H1 (cell line): ENCODE data around the gene SCN3A. TPM values are rescaled to one million over a fixed set of nuclear protein-coding genes. Genes with fewer than 3 reads are reported as not detected.

Experiments used
- CTCF ChIA-PET: fragments of 300-600 bp; sonication (Branson Sonifier 250); formaldehyde crosslinking; loops from one replicate; lab custom pipeline; 2021; ENCODE audit not compliant: partially characterized antibody; lab: Charles Lee
- POLR2A ChIA-PET: fragments of 300-600 bp; sonication (Branson Sonifier 250); formaldehyde crosslinking; loops from one replicate; lab custom pipeline; 2021; ENCODE audit warnings: inconsistent platforms; ENCODE audit not compliant: partially characterized antibody; lab: Charles Lee
- DNase-seq, 2 experiments: peaks; one replicate each; pipeline versions ENCODE4 v3.0.0 to v3.0.0-alpha.2; 2010 to 2022; ENCODE audit warnings: low spot score in 2 of 2, low read depth in 1 of 2, mixed read lengths in 1 of 2
- FAIRE-seq: peaks from 2 replicates; lab custom pipeline; 2011; peaks lifted over from hg19 to GRCh38; lab: Jason Lieb, UNC
- H2AFZ ChIP-seq: 2 replicates; pipeline ENCODE4 v1.8.1; 2012; ENCODE audit warnings: low read length, inconsistent platforms
- H2AK5ac ChIP-seq: 2 replicates; pipeline ENCODE4 v1.6.1; 2013; ENCODE audit warnings: low read depth, low read length
- H2BK120ac ChIP-seq: replicated peaks from 2 replicates; pipeline ENCODE3; 2013; ENCODE audit warnings: low read depth, low read length, inconsistent platforms
- H2BK12ac ChIP-seq: 2 replicates; pipeline ENCODE4 v1.6.1; 2013; ENCODE audit warnings: low read depth, low read length
- H2BK15ac ChIP-seq: 2 replicates; pipeline ENCODE4 v1.6.1; 2013; ENCODE audit warnings: low read length
- H2BK20ac ChIP-seq: 2 replicates; pipeline ENCODE4 v1.6.1; 2013; ENCODE audit warnings: low read length
- H2BK5ac ChIP-seq: 2 replicates; pipeline ENCODE4 v1.6.1; 2013; ENCODE audit warnings: low read depth, low read length
- H3K14ac ChIP-seq: 2 replicates; pipeline ENCODE4 v1.6.1; 2013; ENCODE audit warnings: inconsistent platforms; ENCODE audit not compliant: insufficient read length
- H3K18ac ChIP-seq: 2 replicates; pipeline ENCODE4 v1.6.1; 2013; ENCODE audit warnings: low read length; ENCODE audit errors: extremely low read depth
- H3K23ac ChIP-seq: 2 replicates; pipeline ENCODE4 v1.6.1; 2013; ENCODE audit warnings: inconsistent platforms; ENCODE audit not compliant: insufficient read length
- H3K23me2 ChIP-seq: 2 replicates; pipeline ENCODE4 v1.6.1; 2013; ENCODE audit warnings: low read depth, low read length
- H3K27ac ChIP-seq: 2 replicates; pipeline ENCODE4 v1.6.1; 2011; ENCODE audit warnings: low read depth, low read length, inconsistent platforms
- H3K27me3 ChIP-seq, 4 experiments: replicated peaks in 1 of 4; 1 replicate in 1 of 4; 2 replicates in 3 of 4; pipeline versions ENCODE4 v1.6.1 to v1.8.1; 2011 to 2013; ENCODE audit warnings: low read length in 3 of 4, mild to moderate bottlenecking in 3 of 4, inconsistent platforms in 2 of 4, mixed read lengths in 2 of 4, moderate library complexity in 1 of 4; ENCODE audit not compliant: control insufficient read depth in 3 of 4, insufficient read depth in 3 of 4; ENCODE audit errors: extremely low read depth in 1 of 4
- H3K36me3 ChIP-seq, 4 experiments: 2 replicates each; pipeline versions ENCODE4 v1.6.1 to v1.8.1; 2011 to 2013; ENCODE audit warnings: mild to moderate bottlenecking in 4 of 4, low read length in 3 of 4, moderate library complexity in 2 of 4, control low read depth in 1 of 4, inconsistent platforms in 1 of 4; ENCODE audit not compliant: insufficient read depth in 4 of 4, control insufficient read depth in 2 of 4
- H3K4ac ChIP-seq: replicated peaks from 2 replicates; pipeline ENCODE3; 2013; ENCODE audit warnings: low read length, low read depth, mixed read lengths, inconsistent platforms; ENCODE audit not compliant: insufficient read length
- H3K4me1 ChIP-seq, 4 experiments: replicated peaks in 1 of 4; 1 replicate in 1 of 4; 2 replicates in 3 of 4; pipeline versions ENCODE4 v1.6.1 to v1.8.1; 2011 to 2013; ENCODE audit warnings: low read length in 3 of 4, inconsistent platforms in 2 of 4, mixed read lengths in 1 of 4; ENCODE audit not compliant: insufficient read depth in 4 of 4, control insufficient read depth in 3 of 4
- H3K4me2 ChIP-seq, 2 experiments: 2 replicates each; pipeline versions ENCODE4 v1.6.1 to v1.8.1; 2011 to 2013; ENCODE audit warnings: low read depth in 2 of 2, low read length in 2 of 2, control low read depth in 1 of 2, inconsistent platforms in 1 of 2, mild to moderate bottlenecking in 1 of 2; ENCODE audit not compliant: insufficient read depth in 1 of 2
- H3K4me3 ChIP-seq, 4 experiments: fragments of 200-600, 300-600 bp in 1 of 4; sonication (generic), shearing (Covaris generic), sonication (Bioruptor Twin) in 1 of 4; 2 replicates each; pipeline versions ENCODE4 v1.5.1 to v1.8.1; 2011 to 2016; ENCODE audit warnings: low read length in 4 of 4, low read depth in 3 of 4, control low read depth in 2 of 4, inconsistent platforms in 2 of 4, mild to moderate bottlenecking in 2 of 4, mixed read lengths in 1 of 4, moderate library complexity in 1 of 4; ENCODE audit not compliant: insufficient read depth in 2 of 4; ENCODE audit errors: extremely low read depth in 1 of 4
- H3K56ac ChIP-seq: replicated peaks from 2 replicates; pipeline ENCODE3; 2013; ENCODE audit warnings: low read depth, mild to moderate bottlenecking, mixed read lengths, low read length, inconsistent platforms; ENCODE audit not compliant: insufficient read length
- H3K79me1 ChIP-seq: 2 replicates; pipeline ENCODE4 v1.6.1; 2013; ENCODE audit warnings: low read depth, low read length, control low read depth
- H3K79me2 ChIP-seq, 2 experiments: 2 replicates each; pipeline versions ENCODE4 v1.6.1 to v1.8.1; 2012 to 2013; ENCODE audit warnings: low read length in 2 of 2, mild to moderate bottlenecking in 2 of 2, inconsistent platforms in 1 of 2; ENCODE audit not compliant: insufficient read depth in 2 of 2, control insufficient read depth in 1 of 2
- H3K9ac ChIP-seq, 4 experiments: replicated peaks in 1 of 4; 1 replicate in 1 of 4; 2 replicates in 3 of 4; pipeline versions ENCODE4 v1.6.1 to v1.8.1; 2011 to 2013; ENCODE audit warnings: low read depth in 3 of 4, low read length in 3 of 4, control low read depth in 2 of 4, mild to moderate bottlenecking in 2 of 4, moderate library complexity in 2 of 4, inconsistent platforms in 1 of 4; ENCODE audit errors: extremely low read depth in 1 of 4
- H3K9me3 ChIP-seq, 2 experiments: 2 replicates each; pipeline versions ENCODE4 v1.6.1 to v1.8.1; 2012 to 2013; ENCODE audit warnings: mild to moderate bottlenecking in 2 of 2, moderate library complexity in 2 of 2, control low read depth in 1 of 2, inconsistent platforms in 1 of 2, low read depth in 1 of 2, low read length in 1 of 2, mixed read lengths in 1 of 2; ENCODE audit not compliant: insufficient read depth in 2 of 2
- H4K20me1 ChIP-seq, 2 experiments: replicated peaks in 1 of 2; 2 replicates each; pipeline versions ENCODE3 to v1.8.1; 2011 to 2013; ENCODE audit warnings: inconsistent platforms in 2 of 2, low read length in 2 of 2, mild to moderate bottlenecking in 1 of 2; ENCODE audit not compliant: insufficient read depth in 2 of 2, control insufficient read depth in 1 of 2
- H4K5ac ChIP-seq: 2 replicates; pipeline ENCODE4 v1.6.1; 2013; ENCODE audit warnings: low read length, low read depth, mixed read lengths, inconsistent platforms; ENCODE audit not compliant: insufficient read length
- H4K8ac ChIP-seq: 2 replicates; pipeline ENCODE4 v1.8.0; 2013; ENCODE audit warnings: mild to moderate bottlenecking, moderate library complexity, low read length, inconsistent platforms; ENCODE audit not compliant: insufficient read depth; ENCODE audit errors: extremely low read depth
- H4K91ac ChIP-seq: replicated peaks from 2 replicates; pipeline ENCODE3; 2013; ENCODE audit warnings: low read length, mixed read lengths, inconsistent platforms; ENCODE audit not compliant: insufficient read length
- ASH2L ChIP-seq: fragments of 200-600, 300-600 bp; sonication (generic); IDR thresholded peaks from one replicate; pipeline ENCODE4 v1.7.1; 2017; ENCODE audit warnings: low read length
- ATF2 ChIP-seq: IDR thresholded peaks from 2 replicates; pipeline ENCODE4 v1.6.1; 2012; ENCODE audit warnings: low read length, inconsistent platforms
- BCL11A ChIP-seq, 2 experiments: IDR thresholded peaks; one replicate each; pipeline ENCODE4 v1.6.1; 2011; ENCODE audit warnings: low read depth in 2 of 2, low read length in 2 of 2, mild to moderate bottlenecking in 2 of 2
- CHD2 ChIP-seq: IDR thresholded peaks from 2 replicates; pipeline ENCODE4 v1.6.1; 2012; ENCODE audit warnings: low read length, improper control_type of control experiment
- CTBP2 ChIP-seq: IDR thresholded peaks from 2 replicates; pipeline ENCODE4 v1.7.0; 2011; ENCODE audit warnings: borderline replicate concordance, mild to moderate bottlenecking, moderate library complexity, mixed read lengths, low read length; ENCODE audit not compliant: insufficient read depth, insufficient read length
- E2F6 ChIP-seq: IDR thresholded peaks from 2 replicates; pipeline ENCODE4 v1.6.1; 2012; ENCODE audit warnings: inconsistent platforms
- JUND ChIP-seq: IDR thresholded peaks from 2 replicates; pipeline ENCODE4 v1.6.1; 2011; ENCODE audit warnings: mild to moderate bottlenecking, improper control_type of control experiment, low read length
- PHF8 ChIP-seq: fragments of 200-600 bp; sonication (generic); conservative IDR thresholded peaks from 2 replicates; pipeline ENCODE4 v1.7.1; 2012; ENCODE audit warnings: low read depth, mild to moderate bottlenecking, inconsistent platforms, low read length, moderate library complexity
- POLR2AphosphoS5 ChIP-seq: IDR thresholded peaks from 2 replicates; pipeline ENCODE4 v1.6.1; 2011; ENCODE audit warnings: low read depth, low read length
- SIN3A ChIP-seq, 2 experiments: IDR thresholded peaks in 1 of 2; conservative IDR thresholded peaks in 1 of 2; 2 replicates each; pipeline ENCODE4 v1.6.1; 2011 to 2012; ENCODE audit warnings: low read length in 2 of 2, improper control_type of control experiment in 1 of 2, low read depth in 1 of 2, mild to moderate bottlenecking in 1 of 2
- SIRT6 ChIP-seq: IDR thresholded peaks from one replicate; pipeline ENCODE4 v1.7.1; 2012; ENCODE audit warnings: low read length, inconsistent platforms
- SRF ChIP-seq: IDR thresholded peaks from 2 replicates; pipeline ENCODE4 v1.6.1; 2011; ENCODE audit warnings: mild to moderate bottlenecking, low read depth, low read length, moderate library complexity
- ZNF274 ChIP-seq: IDR thresholded peaks from 2 replicates; pipeline ENCODE4 v1.7.0; 2012; ENCODE audit warnings: low read length, borderline replicate concordance; ENCODE audit errors: extremely low read depth
- WGBS, 2 experiments: shearing (Covaris generic) in 1 of 2; methylation state at CpG; one replicate each; pipeline versions ENCODE4 v1.1.6 to v1.1.7; 2013 to 2015; ENCODE audit warnings: low lambda C conversion rate in 2 of 2, mixed read lengths in 2 of 2, inconsistent platforms in 1 of 2, low coverage in 1 of 2, missing lambda C conversion rate in 1 of 2; ENCODE audit not compliant: insufficient replicate concordance in 2 of 2, insufficient coverage in 1 of 2, insufficient read length in 1 of 2; ENCODE audit errors: extremely low coverage in 1 of 2, missing lambda C conversion rate in 1 of 2; 5-methylcytosine and 5-hydroxymethylcytosine counted together
- polyA plus RNA-seq, 7 experiments: library from polyadenylated mRNA; depleted of rRNA in 3 of 7; stranded (reverse) in 5 of 7; unstranded in 2 of 7; fragments of >200 nt in 5 of 7; fragments of 200-250 nt in 2 of 7; gene quantifications; 1 replicate in 5 of 7; 2 replicates in 1 of 7; 4 replicates in 1 of 7; pipeline versions ENCODE4 v1.2.1 to v1.2.3, GENCODE V29; 2011 to 2013; ENCODE audit warnings: missing spikeins in 2 of 7, mixed read lengths in 2 of 7
- total RNA-seq: library from RNA; stranded (reverse); fragmentation: NEBNext Ultra II Directional; extraction: Animal tissue kit (Norgen Biotek cat#: 25700); gene quantifications from 2 replicates; pipeline ENCODE4 v1.2.1, GENCODE V29; 2021

SCN3A gene
- total and polyA plus RNA-seq, 2 of the 8 experiments (the other 6 are each of a cell fraction or from before 2014, with no cell fraction given): 0.02 TPM; not detected in 1

GRCh38 chr2:165060411-165060810 is 143.4 kb downstream of the SCN3A start:
- no peak overlapping the region for H3K4me3 ChIP-seq
- no peak overlapping the region for H4K8ac ChIP-seq
- ChIA-PET POLR2A (no interaction called here), CTCF (no interaction called here)
- H3K18ac ChIP-seq: no peak overlapping the region
- H2AK5ac ChIP-seq: no peak overlapping the region
- no peak overlapping the region for H3K56ac ChIP-seq
- no peak overlapping the region for H4K5ac ChIP-seq
- no peaks in the 10 kb centered on the region for H3K27me3 ChIP-seq
- no peaks in the 10 kb centered on the region for H3K9me3 ChIP-seq
- H3K4me2 ChIP-seq: no peak overlapping the region
- H2AFZ ChIP-seq: no peak overlapping the region
- H3K23me2 ChIP-seq: no peaks in the 10 kb centered on the region; the same call in 1 of the 2 replicates
- H4K20me1 ChIP-seq: no peaks in the 10 kb centered on the region
- WGBS, 2 experiments: 94% methylated on average over 2 of the region's 2 CpGs; no CpG with 5 or more reads in 1 of the 2 experiments
- H3K14ac ChIP-seq: no peak overlapping the region
- no peak overlapping the region for H3K27ac ChIP-seq
- no peak overlapping the region for H2BK120ac ChIP-seq
- DNase-seq (no peak), FAIRE-seq (no peak)
- H3K23ac ChIP-seq: no peak overlapping the region
- H3K4ac ChIP-seq: no peak overlapping the region
- no peak overlapping the region for H4K91ac ChIP-seq
- H2BK15ac ChIP-seq: no peak overlapping the region
- H3K9ac ChIP-seq: no peak overlapping the region
- H2BK5ac ChIP-seq: no peak overlapping the region
- no peak overlapping the region for H2BK12ac ChIP-seq
- no peaks in the 10 kb centered on the region for H3K4me1 ChIP-seq
- H3K79me1 ChIP-seq: no peaks in the 10 kb centered on the region
- no peaks in the 10 kb centered on the region for H3K36me3 ChIP-seq
- H3K79me2 ChIP-seq: no peaks in the 10 kb centered on the region
- no peak overlapping the region for H2BK20ac ChIP-seq
- TF ChIP-seq ATF2 (no peak), ZNF274 (no peak), CTBP2 (no peak), PHF8 (no peak), E2F6 (no peak), BCL11A (IDR thresholded peaks at IDR 0.05; ENCODE audit: low read depth in 2 of 2, low read length in 2 of 2) (no peak), SIN3A (conservative IDR thresholded peaks at IDR 0.05 in 1 of 2, IDR thresholded peaks at IDR 0.05 in 1 of 2; ENCODE audit: low read depth in 1 of 2, low read length in 2 of 2) (no peak), SRF (no peak), ASH2L (no peak), JUND (no peak), CHD2 (no peak), POLR2AphosphoS5 (no peak), SIRT6 (no peak)
